Head of caudate nucleus (tissue), 42 donors: ENCODE results near the gene PTP4A2.

Experiments
- DNase-seq, 42 donors: peaks; one replicate each; pipeline versions ENCODE4 v3.0.0 to v3.0.0-alpha.2; 2020 to 2021; ENCODE audit warnings: mixed read lengths in 7 of 42
- intact Hi-C: fragments of 100-400 bp; cut with DNase I; formaldehyde crosslinking; loops from one replicate; pipeline ENCODE4 v1.15.0; 2022

The PTP4A2 gene

DNA sequence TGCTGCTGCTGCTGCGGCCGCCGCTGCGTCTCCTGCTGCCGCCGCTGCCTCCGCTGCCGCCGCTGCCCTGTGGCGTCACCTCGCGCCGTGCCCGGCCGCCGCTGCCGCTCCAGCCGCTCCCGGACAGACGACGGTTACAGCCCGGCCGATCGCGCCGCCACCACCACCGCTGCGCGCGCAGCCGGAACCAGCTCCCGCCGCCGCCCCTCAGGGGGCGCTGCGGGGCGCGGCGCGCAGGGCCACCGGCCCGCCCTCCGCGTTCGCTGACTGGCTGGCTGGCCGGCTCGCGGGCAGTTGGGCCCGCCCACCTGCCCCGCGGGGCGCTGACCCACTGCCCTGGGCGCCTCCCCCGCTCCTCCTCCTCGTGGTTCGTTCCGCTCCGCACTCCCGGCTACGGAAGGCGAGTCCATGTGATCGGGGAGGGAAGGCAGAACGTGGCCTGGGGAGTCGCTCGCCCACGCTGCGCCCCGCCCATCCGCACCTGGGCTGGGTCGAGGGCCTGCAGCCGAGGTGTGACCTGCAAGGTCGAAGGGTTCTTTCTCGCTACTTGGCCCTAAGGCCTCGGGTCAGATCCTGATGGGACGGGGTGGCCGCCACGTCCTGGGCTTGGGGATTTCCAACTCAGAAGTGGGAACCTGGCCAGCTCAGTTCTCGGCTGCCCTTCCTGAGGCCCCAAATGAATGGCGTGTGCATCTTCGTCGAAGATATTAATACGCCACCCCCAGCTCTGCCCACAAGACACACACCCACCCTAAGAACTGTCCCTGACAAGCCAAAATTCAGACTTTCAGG lies at the start of gene PTP4A2:
PTP4A2 (minus strand) TSS at position 185 of the 792 bp plus-strand sequence. CDS start 19,303 bp downstream, outside the sequence.
- intact Hi-C loops = no loop called here
- peak; percentile 82 to 97 (median 93) for DNase-seq

DNA sequence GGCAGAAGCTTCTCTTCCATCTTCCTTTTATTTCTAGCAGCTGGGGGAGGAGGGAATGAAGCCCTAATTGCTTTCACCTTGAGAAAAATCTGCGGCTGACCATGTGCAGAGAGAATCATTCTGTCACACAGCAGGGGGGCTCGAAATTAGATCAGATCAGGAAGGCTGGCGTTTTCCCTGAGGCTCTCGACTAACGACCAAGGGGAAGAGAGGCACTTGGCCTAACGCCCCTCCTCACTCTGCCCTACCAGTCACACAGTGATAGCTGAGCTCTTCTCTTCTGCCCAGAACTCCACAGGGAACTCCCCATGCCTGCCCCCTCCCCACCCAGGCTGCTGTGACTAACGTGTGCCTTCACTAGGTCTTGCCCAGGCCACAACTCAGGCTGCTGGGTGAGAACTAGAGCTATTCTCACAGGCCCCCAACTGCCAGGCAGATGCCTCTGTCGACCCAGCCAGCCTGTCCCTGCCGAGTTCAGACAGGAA lies 49.0 kb upstream of the PTP4A2 start:
- intact Hi-C loops = no loop called here
- peak in 1 of 42 donors; percentile 29 for DNase-seq

DNA sequence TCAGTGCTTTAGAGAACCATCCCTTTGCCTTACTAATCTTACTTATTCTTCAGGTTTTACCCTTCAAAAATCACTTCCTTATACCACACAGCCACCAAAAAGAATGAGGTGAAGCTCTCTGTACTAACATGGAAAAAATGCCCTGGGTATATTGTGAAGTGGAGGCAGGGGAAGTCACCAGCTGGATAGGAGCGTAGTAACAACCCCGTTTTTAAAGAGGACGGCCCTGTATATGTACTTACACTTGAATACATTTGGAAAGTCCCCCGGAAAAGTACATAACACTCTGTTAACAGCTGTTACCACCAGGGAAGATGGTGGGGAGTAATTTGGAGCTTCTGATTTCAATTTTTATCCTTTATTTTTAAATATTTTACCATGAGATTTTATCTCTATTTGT lies 47.3 kb upstream of the PTP4A2 start:
- no peak for DNase-seq
- intact Hi-C loops = no loop called here

DNA sequence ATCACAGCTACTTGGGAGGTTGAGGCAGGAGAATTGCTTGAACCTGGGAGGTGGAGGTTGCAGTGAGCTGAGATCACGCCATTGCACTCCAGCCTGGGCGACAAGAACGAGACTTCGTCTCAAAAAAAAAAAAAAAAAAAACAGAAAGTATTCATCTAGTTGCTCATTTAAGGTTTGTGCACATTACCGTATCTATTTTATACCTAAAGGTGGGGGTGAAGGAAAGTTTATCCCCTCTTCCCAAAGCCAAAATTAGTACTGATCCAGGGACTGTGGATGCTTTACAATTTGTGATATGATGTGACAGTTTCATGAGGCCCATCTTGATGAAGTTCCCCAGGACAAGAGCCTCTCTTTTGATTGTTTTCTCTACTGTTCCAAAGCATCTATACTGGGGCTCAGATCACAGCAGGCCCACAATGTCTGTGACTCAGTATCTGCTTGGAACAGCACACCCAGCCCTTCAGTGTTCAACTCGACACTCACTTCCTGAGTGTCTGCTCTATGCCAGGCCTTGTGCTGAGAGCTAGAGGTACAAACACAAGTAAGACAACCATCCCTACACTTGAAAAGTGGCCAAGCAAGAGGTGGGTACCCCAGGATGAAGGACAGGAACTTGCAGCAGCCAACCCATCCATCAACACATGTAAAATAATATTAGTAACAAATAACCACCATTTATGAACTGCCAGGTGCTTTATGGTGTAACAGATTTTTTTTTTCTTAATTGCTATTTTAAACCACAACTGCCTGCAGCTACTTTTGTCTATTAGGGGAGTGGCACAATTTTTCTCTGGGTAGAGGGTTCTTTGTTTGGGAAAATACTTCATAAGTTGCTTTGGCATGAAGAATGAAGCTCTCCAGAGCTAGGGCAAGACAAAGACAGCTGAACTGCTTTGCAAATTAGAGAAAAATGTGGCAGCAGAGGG lies 46.5 kb upstream of the PTP4A2 start:
- intact Hi-C loops = no loop called here
- no peak for DNase-seq

DNA sequence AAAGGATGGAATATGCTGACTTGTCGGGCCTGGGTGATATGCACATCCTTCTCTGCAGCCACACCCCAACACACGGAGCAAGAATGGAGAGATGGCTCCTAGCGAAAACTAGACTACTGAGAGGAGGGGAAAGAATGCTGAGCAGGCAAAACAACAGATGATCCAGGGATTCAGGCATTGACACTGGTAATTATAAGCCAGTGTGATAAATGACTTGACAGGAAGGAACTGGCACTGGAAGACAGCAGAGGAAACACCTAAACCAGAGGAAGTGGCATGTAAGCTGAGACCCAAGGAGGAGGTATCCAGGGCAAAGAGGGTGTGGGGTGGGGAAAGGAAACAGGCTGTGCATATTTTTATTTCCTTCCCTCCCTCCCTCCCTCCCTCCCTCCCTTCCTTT lies 43.8 kb upstream of the PTP4A2 start:
- DNase-seq = no peak
- intact Hi-C loops = no loop called here

DNA sequence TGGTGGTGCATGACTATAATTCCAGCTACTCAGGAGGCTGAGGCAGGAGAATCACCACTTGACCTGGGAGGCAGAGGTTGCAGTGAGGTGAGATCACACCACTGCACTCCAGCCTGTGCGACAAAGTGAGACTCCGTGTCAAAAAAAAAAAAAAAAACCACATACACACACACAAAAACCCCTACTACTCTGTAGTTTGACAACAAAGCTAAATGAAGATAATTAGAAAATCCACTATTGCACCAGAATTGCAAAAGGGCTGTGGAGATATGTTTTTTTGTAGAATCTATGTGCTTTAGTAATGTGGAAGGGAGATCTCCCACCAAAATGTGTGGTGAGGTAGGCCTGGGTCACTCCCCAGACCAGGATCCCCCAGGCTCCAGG lies 43.3 kb upstream of the PTP4A2 start:
- intact Hi-C loops = no loop called here
- DNase-seq = no peak

DNA sequence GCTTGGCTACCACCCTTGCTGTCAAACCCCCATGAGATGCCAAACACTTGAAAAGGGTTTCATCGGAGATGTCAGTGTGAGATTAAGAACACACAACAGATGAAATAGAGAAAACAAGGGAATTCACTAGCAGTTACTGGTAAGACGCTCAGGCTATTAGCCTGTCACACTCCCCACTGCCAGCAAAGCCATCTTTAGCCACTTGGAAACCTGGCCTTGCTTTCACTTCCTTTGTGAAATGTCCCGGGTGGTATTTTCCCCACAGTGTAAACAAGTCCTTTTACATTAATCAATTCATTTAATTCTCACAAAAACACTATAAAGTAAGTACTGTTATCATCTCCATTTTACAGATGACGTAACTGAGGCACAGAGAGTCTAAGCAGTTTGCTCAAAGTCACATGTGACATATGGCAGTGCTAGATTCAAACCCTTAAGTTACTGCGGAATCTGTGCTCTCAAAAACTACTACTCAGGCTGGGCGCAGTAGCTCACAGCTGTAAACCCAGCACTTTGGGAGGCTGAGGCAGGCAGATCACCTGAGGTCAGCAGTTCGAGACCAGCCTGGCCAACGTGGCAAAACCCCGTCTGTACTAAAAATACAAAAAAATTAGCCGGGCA lies 42.8 kb upstream of the PTP4A2 start:
- no peak for DNase-seq
- intact Hi-C loops = no loop called here

DNA sequence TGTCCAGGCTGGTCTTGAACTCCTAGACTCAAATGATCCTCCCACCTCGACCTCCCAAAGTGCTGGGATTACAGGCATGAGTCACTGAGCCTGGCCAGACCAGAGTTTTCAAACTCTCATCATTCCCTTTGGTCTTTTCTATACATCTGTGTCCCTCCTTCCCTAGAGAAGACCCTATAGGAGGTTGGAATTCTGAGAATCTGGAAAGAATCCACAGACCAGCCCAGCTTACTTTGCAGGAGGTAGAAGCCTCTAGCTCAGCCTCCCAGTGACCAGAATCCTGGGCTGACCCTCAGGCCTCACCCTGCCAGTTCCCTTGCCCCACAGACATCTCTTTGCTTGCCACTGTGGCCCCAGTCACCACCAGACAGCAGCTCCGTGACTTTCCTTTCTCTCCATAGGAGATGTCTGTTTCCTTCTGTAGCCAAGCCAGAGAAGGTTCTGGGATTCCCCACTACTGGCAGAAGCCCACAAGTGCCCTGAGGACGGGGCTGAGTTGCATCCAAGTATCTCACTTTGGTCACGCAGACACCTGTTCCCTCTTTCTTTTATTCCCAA lies 40.8 kb upstream of the PTP4A2 start:
- no peak for DNase-seq
- intact Hi-C loops = no loop called here

DNA sequence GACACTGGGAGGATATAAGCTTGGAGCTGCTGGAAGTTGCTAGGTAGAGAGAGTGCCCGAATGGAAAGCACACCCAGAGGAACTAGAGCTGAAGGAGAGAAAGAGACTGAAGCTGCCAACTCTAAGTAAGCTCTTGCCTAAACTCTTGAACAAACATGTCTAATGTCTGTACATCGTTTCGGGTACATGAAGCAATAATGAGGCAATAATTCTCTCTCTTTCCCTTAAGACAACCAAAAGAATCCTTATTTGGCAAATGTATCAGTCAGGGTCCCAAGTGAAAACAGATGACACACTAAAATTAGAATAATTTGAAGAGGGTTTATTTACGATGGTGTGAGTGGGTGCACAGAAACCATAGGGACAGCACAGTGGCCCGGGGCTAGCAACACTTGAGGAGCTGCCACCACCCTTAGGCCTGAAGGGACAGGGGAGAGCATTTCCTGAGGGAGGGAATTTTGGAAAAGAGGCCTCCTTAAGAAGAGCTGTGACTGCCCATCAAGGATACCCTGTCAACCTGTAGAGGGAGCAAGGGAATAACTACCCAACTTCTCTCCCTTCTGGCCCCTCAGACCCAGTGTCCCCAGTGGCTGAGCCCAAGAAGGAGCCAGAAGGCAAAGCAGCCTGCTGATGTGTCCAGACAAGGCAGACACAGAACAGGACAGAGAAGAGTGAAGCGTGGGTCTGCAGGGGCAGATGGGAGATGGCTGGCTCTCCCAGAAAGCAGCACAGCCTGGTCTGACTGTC lies 39.4 kb upstream of the PTP4A2 start:
- intact Hi-C loops = no loop called here

DNA sequence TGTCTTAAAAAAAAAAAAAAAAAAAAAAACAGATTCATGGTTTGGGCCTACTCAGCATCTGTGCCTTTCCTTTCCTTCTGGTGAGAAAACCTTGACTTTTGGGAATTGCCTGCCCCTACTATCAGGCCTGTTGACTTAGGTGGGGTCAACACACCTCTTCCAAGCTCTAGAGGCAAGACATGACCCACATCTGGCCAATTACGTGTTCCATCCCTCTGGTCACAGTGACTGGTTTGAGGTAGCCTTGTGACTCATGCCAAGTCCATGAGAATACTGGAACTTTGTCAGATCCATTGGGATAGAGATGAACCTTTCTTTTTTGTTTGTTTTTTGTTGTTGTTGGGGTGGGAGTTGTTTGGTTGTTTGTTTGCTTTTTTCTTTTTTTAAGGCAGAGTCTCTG lies 38.2 kb upstream of the PTP4A2 start:
- intact Hi-C loops = no loop called here
- no peak for DNase-seq

More for the DNA sequence above, 39.4 kb upstream of the PTP4A2 start:
- DNase-seq = peak in 1 of 42 donors; percentile 11

DNA sequence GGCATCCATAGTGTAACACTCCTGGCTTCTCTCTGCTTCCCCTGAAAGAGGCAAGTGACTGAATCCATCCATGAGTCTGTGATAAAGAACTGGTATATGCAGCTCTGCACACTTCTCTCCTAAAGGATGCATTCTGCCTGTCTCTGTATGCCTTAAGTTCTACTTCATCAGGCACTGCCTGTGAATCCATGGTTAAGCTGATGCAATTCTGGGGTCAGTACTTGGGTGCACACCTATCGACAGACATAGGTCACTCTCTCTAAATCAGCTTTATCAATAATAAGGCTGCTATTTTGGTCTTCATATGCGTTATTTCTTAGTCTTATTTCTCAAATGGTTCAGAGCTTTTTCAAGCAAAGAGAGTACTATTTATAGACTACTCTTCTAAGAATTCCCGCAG lies 32.7 kb upstream of the PTP4A2 start:
- DNase-seq = no peak
- intact Hi-C loops = no loop called here

DNA sequence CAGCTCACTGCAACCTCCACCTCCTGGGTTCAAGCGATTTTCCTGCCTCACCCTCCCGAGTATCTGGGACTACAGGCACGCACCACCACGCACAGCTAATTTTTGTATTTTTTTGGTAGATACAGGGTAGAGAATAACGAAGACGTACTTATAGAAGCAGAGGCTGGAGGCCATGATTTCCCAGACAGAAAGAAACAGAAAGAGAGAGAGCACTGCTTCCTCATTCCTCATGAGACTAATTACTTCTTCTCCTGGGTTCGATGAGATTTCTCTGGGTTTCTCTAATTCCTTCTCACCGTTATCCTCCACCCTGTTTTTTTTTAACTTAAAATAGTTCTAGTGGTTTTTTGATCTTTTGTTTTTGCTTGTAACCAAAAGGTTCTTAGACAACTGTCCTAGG lies 23.4 kb upstream of the PTP4A2 start:
- no peak for DNase-seq
- intact Hi-C loops = loop anchor here (10.0 kb wide), 3 partner anchors 167 to 297 kb away; partner anchors contain the start of gene ADGRB2

DNA sequence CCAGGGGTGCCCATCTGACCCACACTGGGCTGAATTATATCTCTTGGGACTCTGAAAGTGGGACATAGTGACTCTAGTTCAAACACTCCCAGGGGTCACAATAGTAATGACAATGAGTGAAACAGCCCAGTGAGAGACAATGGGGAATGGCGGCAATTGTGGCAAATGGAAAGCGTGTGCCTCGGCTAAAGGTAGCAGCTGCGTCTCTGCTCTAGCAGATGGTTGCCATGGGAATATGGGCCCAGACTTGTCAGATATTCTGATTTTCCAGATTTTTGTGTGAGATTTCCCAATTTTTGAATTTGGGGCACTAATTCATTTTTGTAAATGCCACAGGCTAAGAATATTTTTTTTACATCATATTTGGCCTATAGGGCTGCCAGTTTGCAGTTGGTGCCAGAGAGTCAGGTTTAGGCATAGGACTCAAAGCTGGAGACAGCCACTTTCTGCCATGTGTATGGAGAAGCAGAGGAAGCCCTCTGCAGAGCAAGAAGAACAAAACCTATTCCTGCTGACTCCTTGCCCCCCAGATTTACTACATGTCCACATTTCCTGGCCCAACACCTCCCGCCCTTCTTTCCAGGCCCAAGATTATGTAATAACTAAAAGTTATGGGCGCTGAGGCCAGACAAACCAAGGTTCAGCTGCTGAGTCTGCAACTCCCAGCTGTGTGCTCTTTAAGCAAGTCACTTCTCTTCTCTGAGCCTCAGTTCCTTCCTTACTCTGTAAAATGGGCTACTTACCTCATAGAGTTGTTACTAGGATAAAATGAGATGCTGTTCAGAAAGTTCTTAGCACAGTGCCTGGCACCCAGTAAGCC lies 21.6 kb upstream of the PTP4A2 start:
- intact Hi-C loops = loop anchor here (10.0 kb wide), 3 partner anchors 165 to 295 kb away; partner anchors contain the start of gene ADGRB2
- peak in 8 of 42 donors; percentile 16 to 53 (median 27) for DNase-seq

DNA sequence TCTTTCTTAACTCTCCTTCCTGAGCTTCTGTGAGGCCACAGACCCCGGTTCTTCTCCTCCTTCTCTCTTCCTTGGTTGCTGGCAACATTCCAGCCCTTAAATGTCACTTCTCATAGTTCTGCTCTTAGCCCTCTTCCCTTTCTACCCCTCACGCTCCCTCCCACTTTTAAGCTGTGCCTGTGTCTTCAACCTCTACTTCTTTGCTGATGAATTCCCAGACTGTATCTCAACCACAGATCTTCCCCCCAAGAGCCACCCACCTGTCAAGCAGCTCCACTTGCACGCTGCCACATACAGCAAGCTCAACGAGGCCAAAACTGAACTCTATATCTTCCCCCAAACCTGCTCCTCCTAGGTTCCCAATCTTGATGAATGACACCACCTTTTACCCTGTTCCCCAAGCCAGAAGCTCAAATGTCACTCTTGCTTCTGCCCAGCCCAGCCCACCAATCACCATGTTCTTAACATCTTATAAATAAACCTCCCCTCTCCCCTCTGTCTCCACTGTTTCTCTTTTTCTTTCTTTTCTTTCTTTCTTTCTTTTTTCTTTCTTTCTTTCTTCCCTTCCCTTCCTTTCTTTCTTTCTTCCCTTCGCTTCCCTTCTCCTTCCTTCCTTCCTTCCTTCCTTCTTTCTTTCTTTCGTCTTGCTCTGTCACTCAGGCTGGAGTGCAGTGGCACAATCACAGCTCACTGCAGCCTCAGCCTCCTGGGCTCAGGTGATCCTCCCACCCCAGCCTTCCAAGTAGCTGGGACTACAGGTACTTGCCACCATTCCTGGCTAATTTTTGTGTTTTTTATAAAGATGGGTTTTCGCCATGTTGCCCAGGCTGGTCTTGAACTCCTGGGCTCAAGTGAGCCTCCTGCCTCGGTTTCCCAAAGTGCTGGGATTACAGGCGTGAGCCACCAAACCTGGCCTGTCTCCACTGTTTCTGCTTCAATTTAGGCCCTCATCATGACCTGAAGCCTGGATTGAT lies 19.8 kb upstream of the PTP4A2 start:
- intact Hi-C loops = no loop called here
- peak in 23 of 42 donors; percentile 13 to 76 (median 42) for DNase-seq

DNA sequence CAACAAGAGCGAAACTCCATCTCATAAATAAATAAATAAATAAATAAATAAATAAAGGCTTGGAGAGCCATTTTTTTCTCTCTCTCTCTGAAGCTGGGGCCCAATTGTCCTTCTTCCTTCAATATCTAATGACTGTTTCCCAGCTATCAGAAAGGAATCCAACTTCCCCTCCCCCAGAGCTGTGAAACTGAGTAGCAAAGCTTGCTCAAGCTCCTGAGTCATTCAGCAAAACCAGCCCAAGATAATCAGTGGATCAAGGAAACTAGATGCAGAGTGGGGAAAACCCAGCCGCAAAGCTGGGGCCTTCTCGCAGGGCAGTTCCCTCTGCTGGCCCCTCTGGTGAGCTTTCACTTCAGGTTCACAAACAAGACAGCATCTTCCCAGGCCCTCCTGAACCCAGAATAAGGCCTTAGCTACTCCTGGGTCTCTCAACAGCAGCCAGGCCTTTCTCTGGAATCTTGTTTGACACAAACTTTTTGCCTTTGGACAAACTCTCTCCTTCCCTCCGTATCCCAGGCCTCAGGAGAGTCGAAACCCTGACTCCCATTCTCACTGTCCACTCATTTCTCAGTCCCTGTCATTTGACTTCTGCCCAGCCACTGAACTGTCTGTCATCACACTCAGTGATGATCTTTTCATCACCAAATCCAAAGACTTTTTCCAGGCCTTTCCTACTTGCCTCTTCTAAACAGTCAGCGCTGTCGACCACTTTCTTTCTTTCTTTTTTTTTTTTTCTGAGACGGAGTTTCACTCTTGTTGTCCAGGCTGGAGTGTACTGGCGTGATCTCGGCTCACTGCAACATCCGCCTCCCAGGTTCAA lies 18.0 kb upstream of the PTP4A2 start:
- intact Hi-C loops = no loop called here

More for the DNA sequence above, 18.0 kb upstream of the PTP4A2 start:
- DNase-seq = peak in 32 of 42 donors; percentile 16 to 78 (median 43)
